ENCODE results near the gene CLK2. TPM values are rescaled to one million over a fixed set of nuclear protein-coding genes. Genes with fewer than 3 reads are reported as not detected.

The CLK2 gene
- total RNA-seq, 2 donors from 2014 or later = 69.8 to 82.3 TPM

GRCh38 chr1:155254714-155255242 lies 18.5 kb downstream of the CLK2 start:
- H3K27ac ChIP-seq (ENCODE audit: low read depth, low read length) = no peak overlapping the region
- H3K9ac ChIP-seq (ENCODE audit: extremely low read depth, low read length, poor library complexity, severe bottlenecking) = peak overlapping the region; percentile 20
- H3K4me1 ChIP-seq (ENCODE audit: control insufficient read depth, insufficient read depth, low read length) = peaks cover 7% of the 10 kb centered on the region
- peaks cover 20% of the 10 kb centered on the region for H3K36me3 Mint-ChIP-seq (ENCODE audit: low read depth)
- 14% methylated on average over 35 of the region's 35 CpGs; no CpG with 5 or more reads in 1 of the 2 experiments for WGBS, 2 experiments (ENCODE audit: insufficient coverage in 1 of 2, insufficient read length in 1 of 2)
- peak; percentile 66 for DNase-seq
- peak overlapping the region; percentile 69 for H3K4me3 Mint-ChIP-seq
- H3K9me3 Mint-ChIP-seq = no peaks in the 10 kb centered on the region
- H3K27me3 Mint-ChIP-seq (ENCODE audit: insufficient read depth) = no peaks in the 10 kb centered on the region
- H3K9me3 ChIP-seq (ENCODE audit: control insufficient read depth, low read length) = no peaks in the 10 kb centered on the region
- H3K27me3 ChIP-seq (ENCODE audit: control insufficient read depth, insufficient read depth, low read length, poor library complexity, severe bottlenecking) = no peaks in the 10 kb centered on the region
- TF ChIP-seq, protein P1, sequence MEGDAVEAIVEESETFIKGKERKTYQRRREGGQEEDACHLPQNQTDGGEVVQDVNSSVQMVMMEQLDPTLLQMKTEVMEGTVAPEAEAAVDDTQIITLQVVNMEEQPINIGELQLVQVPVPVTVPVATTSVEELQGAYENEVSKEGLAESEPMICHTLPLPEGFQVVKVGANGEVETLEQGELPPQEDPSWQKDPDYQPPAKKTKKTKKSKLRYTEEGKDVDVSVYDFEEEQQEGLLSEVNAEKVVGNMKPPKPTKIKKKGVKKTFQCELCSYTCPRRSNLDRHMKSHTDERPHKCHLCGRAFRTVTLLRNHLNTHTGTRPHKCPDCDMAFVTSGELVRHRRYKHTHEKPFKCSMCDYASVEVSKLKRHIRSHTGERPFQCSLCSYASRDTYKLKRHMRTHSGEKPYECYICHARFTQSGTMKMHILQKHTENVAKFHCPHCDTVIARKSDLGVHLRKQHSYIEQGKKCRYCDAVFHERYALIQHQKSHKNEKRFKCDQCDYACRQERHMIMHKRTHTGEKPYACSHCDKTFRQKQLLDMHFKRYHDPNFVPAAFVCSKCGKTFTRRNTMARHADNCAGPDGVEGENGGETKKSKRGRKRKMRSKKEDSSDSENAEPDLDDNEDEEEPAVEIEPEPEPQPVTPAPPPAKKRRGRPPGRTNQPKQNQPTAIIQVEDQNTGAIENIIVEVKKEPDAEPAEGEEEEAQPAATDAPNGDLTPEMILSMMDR (conservative IDR thresholded peaks at IDR 0.05) = no peak
- no peak overlapping the region for H3K27ac Mint-ChIP-seq
- H3K4me3 ChIP-seq (ENCODE audit: low read length) = peak overlapping the region; percentile 76
- peaks cover 9% of the 10 kb centered on the region for H3K36me3 ChIP-seq (ENCODE audit: control insufficient read depth, insufficient read depth, low read length)
- H3K4me1 Mint-ChIP-seq = peaks cover 20% of the 10 kb centered on the region

DNA sequence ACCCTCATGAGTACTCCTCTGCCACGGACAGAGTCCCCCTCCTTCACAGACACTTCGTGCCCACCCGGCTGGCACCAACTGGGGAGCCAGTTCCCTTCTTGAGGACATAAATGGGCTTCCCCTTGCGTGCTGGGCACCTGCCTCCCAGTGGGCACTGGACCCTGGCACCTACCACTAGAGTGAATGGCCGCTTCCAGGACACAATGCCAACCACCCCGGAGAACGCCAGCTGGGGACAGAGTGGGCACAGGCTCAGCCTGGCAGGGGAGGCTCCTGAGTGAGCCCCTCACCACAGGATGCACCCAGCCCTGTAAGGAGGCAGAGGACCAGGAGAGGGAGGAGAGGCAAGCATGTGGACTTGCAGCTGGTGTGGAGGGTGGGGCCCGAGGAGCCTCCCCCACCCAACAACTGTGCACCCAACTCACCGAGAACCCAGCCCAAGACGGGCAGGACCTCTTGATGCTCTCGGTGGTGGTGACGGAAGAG lies 19.0 kb downstream of the CLK2 start:
- Mint-ChIP-seq H3K4me3 (peak overlapping the region; percentile 69), H3K9me3 (no peaks in the 10 kb centered on the region), H3K27me3 (ENCODE audit: insufficient read depth) (no peaks in the 10 kb centered on the region), H3K36me3 (ENCODE audit: low read depth) (peaks cover 17% of the 10 kb centered on the region), H3K27ac (no peak overlapping the region), H3K4me1 (peaks cover 20% of the 10 kb centered on the region)
- TF ChIP-seq, protein P1 (conservative IDR thresholded peaks at IDR 0.05) = no peak
- 85 to 91% methylated on average over 6 to 12 of the region's 12 CpGs for WGBS, 2 experiments (ENCODE audit: insufficient coverage in 1 of 2, insufficient read length in 1 of 2)
- peak overlapping the region; percentile 76 for H3K4me3 ChIP-seq (ENCODE audit: low read length)
- no peak overlapping the region for H3K9ac ChIP-seq (ENCODE audit: extremely low read depth, low read length, poor library complexity, severe bottlenecking)
- no peak overlapping the region for H3K27ac ChIP-seq (ENCODE audit: low read depth, low read length)
- H3K36me3 ChIP-seq (ENCODE audit: control insufficient read depth, insufficient read depth, low read length) = peaks cover 5% of the 10 kb centered on the region
- peaks cover 7% of the 10 kb centered on the region for H3K4me1 ChIP-seq (ENCODE audit: control insufficient read depth, insufficient read depth, low read length)
- H3K27me3 ChIP-seq (ENCODE audit: control insufficient read depth, insufficient read depth, low read length, poor library complexity, severe bottlenecking) = no peaks in the 10 kb centered on the region
- H3K9me3 ChIP-seq (ENCODE audit: control insufficient read depth, low read length) = no peaks in the 10 kb centered on the region
- no peak for DNase-seq

DNA sequence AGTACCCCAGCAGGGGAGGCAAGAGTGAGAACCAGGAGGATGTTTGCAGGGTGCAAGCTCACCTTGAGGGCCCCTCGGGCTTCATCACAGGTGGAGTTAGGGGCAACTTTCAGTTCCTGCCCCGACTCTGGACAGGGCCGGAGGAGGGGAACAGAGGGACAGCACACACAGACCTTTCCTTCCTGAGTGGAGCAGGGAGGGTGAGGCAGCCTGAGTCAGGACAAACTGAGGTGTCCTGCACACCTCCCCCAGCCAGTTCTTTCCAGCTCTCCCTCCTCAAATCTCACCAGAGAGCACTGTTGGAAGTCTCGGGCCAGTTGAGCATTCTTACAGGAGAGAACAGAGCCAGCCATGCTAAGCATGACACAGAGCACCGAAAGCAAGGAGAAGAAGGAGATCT lies 19.5 kb downstream of the CLK2 start:
- Histone ChIP-seq H3K4me1 (ENCODE audit: control insufficient read depth, insufficient read depth, low read length) (peaks cover 7% of the 10 kb centered on the region), H3K36me3 (ENCODE audit: control insufficient read depth, insufficient read depth, low read length) (peaks cover 4% of the 10 kb centered on the region), H3K27me3 (ENCODE audit: control insufficient read depth, insufficient read depth, low read length, poor library complexity, severe bottlenecking) (no peaks in the 10 kb centered on the region), H3K9me3 (ENCODE audit: control insufficient read depth, low read length) (no peaks in the 10 kb centered on the region), H3K9ac (ENCODE audit: extremely low read depth, low read length, poor library complexity, severe bottlenecking) (no peak overlapping the region), H3K27ac (ENCODE audit: low read depth, low read length) (no peak overlapping the region), H3K4me3 (ENCODE audit: low read length) (peak overlapping the region; percentile 76)
- peak overlapping the region; percentile 69 for H3K4me3 Mint-ChIP-seq
- no peaks in the 10 kb centered on the region for H3K27me3 Mint-ChIP-seq (ENCODE audit: insufficient read depth)
- no peaks in the 10 kb centered on the region for H3K9me3 Mint-ChIP-seq
- no peak for DNase-seq
- TF ChIP-seq, protein P1 (conservative IDR thresholded peaks at IDR 0.05) = no peak
- peaks cover 17% of the 10 kb centered on the region for H3K36me3 Mint-ChIP-seq (ENCODE audit: low read depth)
- peaks cover 20% of the 10 kb centered on the region for H3K4me1 Mint-ChIP-seq
- 87% methylated on average over 4 to 5 of the region's 5 CpGs for WGBS, 2 experiments (ENCODE audit: insufficient coverage in 1 of 2, insufficient read length in 1 of 2)
- no peak overlapping the region for H3K27ac Mint-ChIP-seq
